ENCODE data around the gene SLC17A3. TPM values are rescaled to one million over a fixed set of nuclear protein-coding genes. Genes with fewer than 3 reads are reported as not detected.

The SLC17A3 gene
- total RNA-seq, 1 experiment from 2014 or later = not detected

GRCh38 chr6:25900843-25901242, 26.8 kb upstream of the SLC17A3 start (continued):
- no peak for TF ChIP-seq E2F4 (CRISPR knock-in tag; IDR thresholded peaks at IDR 0.05; ENCODE audit: borderline replicate concordance, low read depth)
- no peak for TF ChIP-seq ZNF396 (CRISPR knock-in tag; IDR thresholded peaks at IDR 0.05; ENCODE audit: borderline replicate concordance)

GRCh38 chr6:25899580-25900408, 25.8 kb upstream of the SLC17A3 start:
- DNase-seq (ENCODE audit: low spot score) (no peak), ATAC-seq (no peak)
- Mint-ChIP-seq H3K9me3 (no peaks in the 10 kb centered on the region), H3K27ac (no peak overlapping the region), H3K36me3 (no peaks in the 10 kb centered on the region), H3K4me3 (no peak overlapping the region), H3K4me1 (peaks cover 22% of the 10 kb centered on the region), H3K27me3 (ENCODE audit: low read depth) (no peaks in the 10 kb centered on the region; the same call in 1 of the 2 replicates)
- ChIA-PET CTCF (interaction anchor here (1.5 to 3.9 kb wide), 6 partner anchors 10 to 181 kb away, joined by 3 to 24 read pairs (median 5); no protein-coding TSS in a partner anchor), POLR2A (interaction anchor here (1.0 kb wide), 1 partner anchor 126 kb away, joined by 3 read pairs; no protein-coding TSS in a partner anchor)
- TF ChIP-seq GABPB1 (CRISPR knock-in tag; IDR thresholded peaks at IDR 0.05) (peak; percentile 83), TP53 (CRISPR knock-in tag; IDR thresholded peaks at IDR 0.05) (no peak)

- DNase-seq (ENCODE audit: low spot score) (no peak), ATAC-seq (peak; percentile 78)
- no peak overlapping the region for H3K4me3 Mint-ChIP-seq
- no peak overlapping the region for H3K27ac Mint-ChIP-seq
- no peaks in the 10 kb centered on the region for H3K9me3 Mint-ChIP-seq
- H3K4me1 Mint-ChIP-seq = peaks cover 22% of the 10 kb centered on the region
- ChIA-PET CTCF (interaction anchor here (1.3 to 3.9 kb wide), 7 partner anchors 9 to 181 kb away, joined by 3 to 24 read pairs (median 5); no protein-coding TSS in a partner anchor), POLR2A (interaction anchor here (1.0 kb wide), 1 partner anchor 127 kb away, joined by 3 read pairs; no protein-coding TSS in a partner anchor)
- no peaks in the 10 kb centered on the region; the same call in 1 of the 2 replicates for H3K27me3 Mint-ChIP-seq (ENCODE audit: low read depth)
- TF ChIP-seq USF2 (CRISPR knock-in tag; IDR thresholded peaks at IDR 0.05) (no peak), ZSCAN18 (CRISPR knock-in tag; IDR thresholded peaks at IDR 0.05) (no peak), ZBTB43 (CRISPR knock-in tag; IDR thresholded peaks at IDR 0.05) (0 out of 2 replicates have a peak, but pooled peaks have one; percentile 25)
- H3K36me3 Mint-ChIP-seq = no peaks in the 10 kb centered on the region
Observed at GRCh38 chr6:25899123-25899522, 25.1 kb upstream of the SLC17A3 start.

GRCh38 chr6:25898289-25898977, 24.4 kb upstream of the SLC17A3 start:
- TF ChIP-seq USF1 (CRISPR knock-in tag; IDR thresholded peaks at IDR 0.05) (peak; percentile 64), CDX4 (CRISPR knock-in tag; IDR thresholded peaks at IDR 0.05; ENCODE audit: borderline replicate concordance) (no peak), USF2 (CRISPR knock-in tag; IDR thresholded peaks at IDR 0.05) (peak; percentile 73)
- Mint-ChIP-seq H3K9me3 (no peaks in the 10 kb centered on the region), H3K4me3 (no peak overlapping the region), H3K36me3 (no peaks in the 10 kb centered on the region), H3K4me1 (peaks cover 22% of the 10 kb centered on the region), H3K27me3 (ENCODE audit: low read depth) (no peaks in the 10 kb centered on the region; the same call in 1 of the 2 replicates), H3K27ac (peak overlapping the region; percentile 66)
- DNase-seq (ENCODE audit: low spot score) (no peak), ATAC-seq (peak; percentile 91)
- ChIA-PET POLR2A (interaction anchor here (1.0 kb wide), 1 partner anchor 128 kb away, joined by 3 read pairs; no protein-coding TSS in a partner anchor), CTCF (interaction anchor here (1.3 to 3.9 kb wide), 7 partner anchors 8 to 180 kb away, joined by 3 to 24 read pairs (median 5); no protein-coding TSS in a partner anchor)
